NCI-H2227 (cell line): ENCODE results near the gene TMIE.

Experiments used
- DNase-seq: peaks from one replicate; lab custom pipeline; 2025; ENCODE audit not compliant: unreplicated experiment; lab: John Stamatoyannopoulos, UW

TMIE gene

DNA sequence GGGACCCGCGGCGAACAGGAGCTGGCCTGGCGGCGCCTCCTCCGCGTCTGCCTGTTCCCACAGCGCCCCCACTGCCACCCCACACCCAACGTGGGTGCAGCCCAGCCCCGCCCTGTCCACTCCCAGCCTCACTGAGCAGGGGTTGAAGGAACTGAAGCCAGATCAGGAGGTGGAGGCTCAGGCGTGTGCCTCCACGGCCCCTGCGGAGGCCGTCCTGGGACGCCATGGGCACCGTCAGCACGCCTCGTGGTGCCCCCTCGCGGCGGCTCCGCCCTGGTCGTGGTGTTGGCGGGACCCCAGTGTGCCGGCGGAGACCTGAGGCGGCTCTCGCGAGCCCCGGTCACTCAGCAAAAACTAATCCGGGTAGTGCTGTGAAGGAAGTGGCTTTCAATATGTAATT, 55.5 kb downstream of the TMIE start:
- DNase-seq = no peak

DNA sequence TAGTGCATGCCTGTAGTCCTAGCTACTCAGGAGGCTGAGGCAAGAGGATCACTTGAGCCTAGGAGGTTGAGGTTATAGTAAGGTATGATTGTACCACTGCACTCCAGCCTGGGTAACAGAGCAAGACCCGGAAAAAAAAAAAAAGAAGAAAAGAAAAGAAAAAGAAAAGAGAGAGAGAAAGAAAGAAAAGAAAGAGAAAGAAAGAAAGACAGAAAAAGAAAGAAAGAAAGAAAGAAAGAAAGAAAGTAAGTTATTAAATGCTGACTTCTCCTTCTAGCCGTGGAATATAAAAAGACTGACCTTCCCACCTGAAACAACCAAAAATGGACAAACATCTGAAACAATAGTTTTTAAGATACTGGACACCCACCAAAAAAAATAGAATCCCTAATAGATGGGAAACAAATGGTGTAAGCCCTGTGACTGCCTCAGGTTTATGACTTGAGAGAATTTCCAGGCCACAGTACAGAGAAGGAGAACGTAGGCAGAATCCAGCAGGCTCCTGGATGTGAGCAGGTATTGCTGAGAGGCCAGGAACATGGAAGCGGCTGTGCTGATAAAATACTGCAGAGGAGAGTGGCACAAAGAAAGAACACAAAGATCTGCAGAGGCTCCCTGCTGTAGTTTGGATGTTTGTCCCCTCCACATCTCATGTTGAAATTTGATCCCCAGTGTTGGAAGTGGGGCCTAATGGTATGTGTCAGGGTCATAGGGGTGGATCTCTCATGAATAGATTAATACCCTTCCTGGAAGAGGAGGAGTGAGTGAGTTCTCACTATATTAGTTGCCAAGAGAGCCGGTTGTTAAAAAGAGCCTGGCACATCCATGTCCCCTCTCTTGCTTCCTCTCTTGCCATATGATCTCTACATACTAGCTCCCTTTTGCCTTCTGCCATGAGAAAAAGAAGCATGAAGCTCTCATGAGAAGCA, 58.3 kb downstream of the TMIE start:
- no peak for DNase-seq
